GM18520 (cell line): Measurements from ENCODE around the gene REPIN1.

Experiments used
- ATAC-seq: cut with Tn5 transposase; IDR thresholded peaks from one replicate; pipeline ENCODE4 v1.9.1; 2021; ENCODE audit not compliant: unreplicated experiment

The REPIN1 gene

GRCh38 chr7:150420242-150420641, 51.6 kb downstream of the REPIN1 start:
- no peak for ATAC-seq

GRCh38 chr7:150420987-150421674, 52.5 kb downstream of the REPIN1 start:
- ATAC-seq = peak; percentile 91

- no peak for ATAC-seq
Observed at GRCh38 chr7:150421831-150422230, 53.2 kb downstream of the REPIN1 start.
